ENCODE results near the gene SIL1.

- no peak for TF ChIP-seq CTCF (IDR thresholded peaks at IDR 0.05; ENCODE audit: insufficient read depth, low read depth, low read length)
- no peak for TF ChIP-seq EZH2 (IDR thresholded peaks at IDR 0.05; ENCODE audit: insufficient read depth, low read length)
Measured at GRCh38 chr5:138950421-138951031, 247.6 kb downstream of the SIL1 start.
